Gastrocnemius medialis (tissue), 4 donors: ENCODE data around the gene KHK.

ENCODE experiments used
- POLR2A ChIP-seq, 2 donors: fragments of 450-650 bp; IDR thresholded peaks; one replicate each; pipeline ENCODE4 v1.6.1; 2017; ENCODE audit warnings: antibody characterized with exemption in 2 of 2, mild to moderate bottlenecking in 2 of 2, moderate library complexity in 2 of 2
- TF ChIP-seq, protein P1 (sequence below), 5 experiments: fragments of 450-650 bp in 3 of 5; fragments of 200-600 bp in 2 of 5; sonication (generic) in 2 of 5; IDR thresholded peaks in 4 of 5; conservative IDR thresholded peaks in 1 of 5; 1 replicate in 4 of 5; 2 replicates in 1 of 5; pipeline ENCODE4 v1.5.1; 2016 to 2019; ENCODE audit warnings: antibody characterized with exemption in 5 of 5, mild to moderate bottlenecking in 3 of 5, moderate library complexity in 3 of 5

DNA sequence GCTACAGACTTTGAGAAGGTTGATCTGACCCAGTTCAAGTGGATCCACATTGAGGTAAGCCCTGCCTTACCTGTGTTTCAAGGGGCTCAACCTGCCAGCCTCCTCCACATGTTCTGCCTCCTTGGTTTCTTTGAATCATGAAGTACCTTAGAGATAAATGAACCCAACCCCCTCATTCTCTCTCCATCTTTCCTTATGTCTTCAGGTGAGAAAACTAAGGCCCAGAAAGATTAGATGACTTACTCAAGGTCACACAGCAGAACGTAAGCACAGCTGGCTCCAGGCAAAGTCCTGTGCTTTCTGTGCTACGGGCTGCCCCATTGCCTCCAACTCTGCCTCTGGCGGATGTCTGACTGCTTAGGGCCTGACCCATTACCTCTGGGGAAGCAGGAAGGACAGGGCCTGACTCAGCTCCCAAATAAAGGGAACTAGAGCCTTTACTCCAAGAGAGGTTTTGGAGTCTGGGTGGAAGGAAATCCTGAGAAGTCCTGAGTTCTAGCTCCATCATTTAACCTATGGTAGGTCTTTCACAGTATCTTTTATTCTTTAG, 10.3 kb downstream of the KHK start:
- TF ChIP-seq, protein P1, sequence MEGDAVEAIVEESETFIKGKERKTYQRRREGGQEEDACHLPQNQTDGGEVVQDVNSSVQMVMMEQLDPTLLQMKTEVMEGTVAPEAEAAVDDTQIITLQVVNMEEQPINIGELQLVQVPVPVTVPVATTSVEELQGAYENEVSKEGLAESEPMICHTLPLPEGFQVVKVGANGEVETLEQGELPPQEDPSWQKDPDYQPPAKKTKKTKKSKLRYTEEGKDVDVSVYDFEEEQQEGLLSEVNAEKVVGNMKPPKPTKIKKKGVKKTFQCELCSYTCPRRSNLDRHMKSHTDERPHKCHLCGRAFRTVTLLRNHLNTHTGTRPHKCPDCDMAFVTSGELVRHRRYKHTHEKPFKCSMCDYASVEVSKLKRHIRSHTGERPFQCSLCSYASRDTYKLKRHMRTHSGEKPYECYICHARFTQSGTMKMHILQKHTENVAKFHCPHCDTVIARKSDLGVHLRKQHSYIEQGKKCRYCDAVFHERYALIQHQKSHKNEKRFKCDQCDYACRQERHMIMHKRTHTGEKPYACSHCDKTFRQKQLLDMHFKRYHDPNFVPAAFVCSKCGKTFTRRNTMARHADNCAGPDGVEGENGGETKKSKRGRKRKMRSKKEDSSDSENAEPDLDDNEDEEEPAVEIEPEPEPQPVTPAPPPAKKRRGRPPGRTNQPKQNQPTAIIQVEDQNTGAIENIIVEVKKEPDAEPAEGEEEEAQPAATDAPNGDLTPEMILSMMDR (IDR thresholded peaks at IDR 0.05 in 4 of 5, conservative IDR thresholded peaks at IDR 0.05 in 1 of 5): no peak
- TF ChIP-seq POLR2A (IDR thresholded peaks at IDR 0.05): no peak
